Gastrocnemius medialis (tissue), 4 donors: Measurements from ENCODE around the gene NSUN4. TPM values are rescaled to one million over a fixed set of nuclear protein-coding genes. Genes with fewer than 3 reads are reported as not detected.

Experiments
- ATAC-seq, 2 donors: fragments of 150-250 bp; one replicate each; pipeline ENCODE4 v1.9.1; 2016
- DNase-seq, 2 donors: peaks; one replicate each; pipeline ENCODE4 v3.0.0-alpha.2; 2019
- H3K27ac ChIP-seq, 4 donors: fragments of 200-600 bp; sonication (generic); 1 replicate in 1 of 4; 2 replicates in 3 of 4; pipeline ENCODE4 v1.5.1; 2016 to 2018; ENCODE audit warnings: mild to moderate bottlenecking in 2 of 4, moderate library complexity in 1 of 4
- H3K27me3 ChIP-seq, 3 donors: fragments of 200-600 bp; sonication (generic) in 2 of 3; 1 replicate in 1 of 3; 2 replicates in 2 of 3; pipeline versions ENCODE4 v1.5.1 to v1.6.0; 2016 to 2019; ENCODE audit warnings: mild to moderate bottlenecking in 1 of 3, moderate library complexity in 1 of 3
- H3K36me3 ChIP-seq, 2 donors: fragments of 200-600 bp; sonication (generic) in 1 of 2; one replicate each; pipeline ENCODE4 v1.5.1; 2017 to 2018
- H3K4me1 ChIP-seq, 2 donors: fragments of 200-600 bp; sonication (generic) in 1 of 2; one replicate each; pipeline ENCODE4 v1.5.1; 2016 to 2017; ENCODE audit warnings: mild to moderate bottlenecking in 2 of 2
- H3K4me3 ChIP-seq, 4 donors: fragments of 200-600 bp; sonication (generic) in 3 of 4; 1 replicate in 1 of 4; 2 replicates in 3 of 4; pipeline ENCODE4 v1.5.1; 2016 to 2019; ENCODE audit warnings: mild to moderate bottlenecking in 2 of 4
- H3K9me3 ChIP-seq, 3 donors: fragments of 200-600 bp; sonication (generic) in 2 of 3; 1 replicate in 1 of 3; 2 replicates in 2 of 3; pipeline ENCODE4 v1.5.1; 2016 to 2019
- CTCF ChIP-seq, 5 experiments: fragments of 450-650 bp in 3 of 5; fragments of 200-600 bp in 2 of 5; sonication (generic) in 2 of 5; IDR thresholded peaks in 4 of 5; conservative IDR thresholded peaks in 1 of 5; 1 replicate in 4 of 5; 2 replicates in 1 of 5; pipeline ENCODE4 v1.5.1; 2016 to 2019; ENCODE audit warnings: antibody characterized with exemption in 5 of 5, mild to moderate bottlenecking in 3 of 5, moderate library complexity in 3 of 5
- POLR2A ChIP-seq, 2 donors: fragments of 450-650 bp; IDR thresholded peaks; one replicate each; pipeline ENCODE4 v1.6.1; 2017; ENCODE audit warnings: antibody characterized with exemption in 2 of 2, mild to moderate bottlenecking in 2 of 2, moderate library complexity in 2 of 2
- in situ Hi-C, 4 donors: fragments of 200-750 bp; cut with MboI; loops; one replicate each; pipeline versions ENCODE4 v1.15.0 to v1.8.0; 2017; ENCODE audit warnings: low sequenced_read_pairs in 4 of 4
- intact Hi-C: fragments of 100-400 bp; cut with DNase I; formaldehyde crosslinking; loops from one replicate; pipeline ENCODE4 v1.15.1; 2023; ENCODE audit warnings: low total_unique reads
- total RNA-seq, 4 donors: library from RNA; depleted of rRNA; stranded (reverse); fragments of >200 nt; gene quantifications; one replicate each; pipeline versions ENCODE4 v1.1.0 to v1.2.3, GENCODE V29; 2016

NSUN4 gene
- total RNA-seq, 4 donors from 2014 or later = 15.5 to 22.5 (median 20.8) TPM

GRCh38 chr1:46401964-46402626, 61.5 kb downstream of the NSUN4 start:
- H3K36me3 ChIP-seq = peaks cover 0 to 8% of the 10 kb centered on the region in 2 donors
- intact Hi-C loops = loop anchor here (1.0 kb wide), 1 partner anchor 8 kb away; the partner anchor contains the start of gene FAAH
- H3K4me1 ChIP-seq = peaks cover 34 to 49% of the 10 kb centered on the region in 2 donors
- H3K27ac ChIP-seq = peak overlapping the region; percentile 47 to 80 (median 70)
- DNase-seq (peak; percentile 49 to 80), ATAC-seq (peak; percentile 58 to 80)
- TF ChIP-seq CTCF (IDR thresholded peaks at IDR 0.05 in 4 of 5, conservative IDR thresholded peaks at IDR 0.05 in 1 of 5) (no peak), POLR2A (IDR thresholded peaks at IDR 0.05) (no peak)
- no peaks in the 10 kb centered on the region for H3K27me3 ChIP-seq
- no peaks in the 10 kb centered on the region for H3K9me3 ChIP-seq
- in situ Hi-C loops = loop anchor here in 1 of 4 donors (25.0 kb wide), 1 partner anchor 335 kb away; no protein-coding TSS in a partner anchor
- H3K4me3 ChIP-seq = peak overlapping the region in 3 of 4 donors; percentile 17 to 34 (median 21)

GRCh38 chr1:46403916-46404315, 63.3 kb downstream of the NSUN4 start:
- ATAC-seq (no peak), DNase-seq (no peak)
- intact Hi-C loops (no loop called here), in situ Hi-C loops (loop anchor here in 1 of 4 donors (25.0 kb wide), 1 partner anchor 333 kb away; no protein-coding TSS in a partner anchor)
- Histone ChIP-seq H3K36me3 (peaks cover 0 to 8% of the 10 kb centered on the region in 2 donors), H3K9me3 (no peaks in the 10 kb centered on the region), H3K4me1 (peaks cover 29 to 42% of the 10 kb centered on the region in 2 donors), H3K27me3 (no peaks in the 10 kb centered on the region), H3K27ac (no peak overlapping the region), H3K4me3 (no peak overlapping the region)
- no peak for TF ChIP-seq POLR2A (IDR thresholded peaks at IDR 0.05)
- no peak for TF ChIP-seq CTCF (IDR thresholded peaks at IDR 0.05 in 4 of 5, conservative IDR thresholded peaks at IDR 0.05 in 1 of 5)

- Histone ChIP-seq H3K4me1 (peaks cover 22 to 34% of the 10 kb centered on the region in 2 donors), H3K9me3 (no peaks in the 10 kb centered on the region), H3K27me3 (no peaks in the 10 kb centered on the region), H3K36me3 (peaks cover 0 to 8% of the 10 kb centered on the region in 2 donors), H3K27ac (no peak overlapping the region), H3K4me3 (no peak overlapping the region)
- intact Hi-C loops = no loop called here
- no peak for TF ChIP-seq CTCF (IDR thresholded peaks at IDR 0.05 in 4 of 5, conservative IDR thresholded peaks at IDR 0.05 in 1 of 5)
- no peak for TF ChIP-seq POLR2A (IDR thresholded peaks at IDR 0.05)
- in situ Hi-C loops = loop anchor here in 1 of 4 donors (25.0 kb wide), 1 partner anchor 333 kb away; no protein-coding TSS in a partner anchor
- no peak for DNase-seq
- no peak for ATAC-seq
These were observed 64.0 kb downstream of the NSUN4 start for GRCh38 chr1:46404482-46405196.

GRCh38 chr1:46405197-46405555, 64.6 kb downstream of the NSUN4 start:
- Histone ChIP-seq H3K4me1 (peaks cover 18 to 29% of the 10 kb centered on the region in 2 donors), H3K4me3 (no peak overlapping the region), H3K27ac (no peak overlapping the region), H3K9me3 (no peaks in the 10 kb centered on the region), H3K36me3 (peaks cover 0 to 8% of the 10 kb centered on the region in 2 donors), H3K27me3 (no peaks in the 10 kb centered on the region)
- intact Hi-C loops = no loop called here
- DNase-seq (no peak), ATAC-seq (no peak)
- in situ Hi-C loops = loop anchor here in 1 of 4 donors (25.0 kb wide), 1 partner anchor 332 kb away; no protein-coding TSS in a partner anchor
- TF ChIP-seq CTCF (IDR thresholded peaks at IDR 0.05 in 4 of 5, conservative IDR thresholded peaks at IDR 0.05 in 1 of 5) (no peak), POLR2A (IDR thresholded peaks at IDR 0.05) (no peak)
